ENCODE measurements around the gene KRT6B.
"Not testable (repeated sequence)": the region's sequence is repeated elsewhere in the genome, so short reads cannot be mapped to it uniquely, and the experiment has no call there.

Gene KRT6B

GRCh38 chr12:52452101-52452500 is at the start of gene KRT6B:
Gene KRT6B (minus strand): TSS chr12:52452146. CDS start chr12:52452078, 68 bp downstream.
- no peak within 1 kb of the TSS for H3K4me3 ChIP-seq (ENCODE audit: low read depth, low read length)
- TF ChIP-seq CTCF (IDR thresholded peaks at IDR 0.05; ENCODE audit: borderline replicate concordance, insufficient read depth, low read depth, low read length): no peak

GRCh38 chr12:52501490-52501889 is 49.5 kb upstream of the KRT6B start:
- TF ChIP-seq CTCF (IDR thresholded peaks at IDR 0.05; ENCODE audit: borderline replicate concordance, insufficient read depth, low read depth, low read length): no peak
- H3K4me3 ChIP-seq (ENCODE audit: low read depth, low read length): no peak overlapping the region

GRCh38 chr12:52500574-52500973 is 48.6 kb upstream of the KRT6B start:
- H3K4me3 ChIP-seq (ENCODE audit: low read depth, low read length): not testable (repeated sequence)

GRCh38 chr12:52499806-52500560 is 48.0 kb upstream of the KRT6B start:
- no peak for TF ChIP-seq CTCF (IDR thresholded peaks at IDR 0.05; ENCODE audit: borderline replicate concordance, insufficient read depth, low read depth, low read length)

GRCh38 chr12:52498946-52499345 is 47.0 kb upstream of the KRT6B start:
- H3K4me3 ChIP-seq (ENCODE audit: low read depth, low read length): no peak overlapping the region

More at GRCh38 chr12:52499806-52500560, 48.0 kb upstream of the KRT6B start:
- H3K4me3 ChIP-seq (ENCODE audit: low read depth, low read length): no peak overlapping the region

GRCh38 chr12:52497975-52498374 is 46.0 kb upstream of the KRT6B start:
- H3K4me3 ChIP-seq (ENCODE audit: low read depth, low read length): no peak overlapping the region
- no peak for TF ChIP-seq CTCF (IDR thresholded peaks at IDR 0.05; ENCODE audit: borderline replicate concordance, insufficient read depth, low read depth, low read length)

More at GRCh38 chr12:52498946-52499345, 47.0 kb upstream of the KRT6B start:
- no peak for TF ChIP-seq CTCF (IDR thresholded peaks at IDR 0.05; ENCODE audit: borderline replicate concordance, insufficient read depth, low read depth, low read length)

- H3K4me3 ChIP-seq (ENCODE audit: low read depth, low read length): no peak overlapping the region
- TF ChIP-seq CTCF (IDR thresholded peaks at IDR 0.05; ENCODE audit: borderline replicate concordance, insufficient read depth, low read depth, low read length): no peak
These were observed 44.7 kb upstream of the KRT6B start for GRCh38 chr12:52496590-52497071.
